Activated CD8-positive, alpha-beta T cell treated with anti-CD3 and anti-CD28 coated beads for 36 hours (primary cell): ENCODE measurements around the gene TLDC2. TPM values are rescaled to one million over a fixed set of nuclear protein-coding genes. Genes with fewer than 3 reads are reported as not detected.
"Not testable (repeated sequence)": the region's sequence is repeated elsewhere in the genome, so short reads cannot be mapped to it uniquely, and the experiment has no call there.

ENCODE experiments used
- ATAC-seq: fragments of 200-7000 bp; cut with Tn5 transposase; one replicate; pipeline ENCODE4 v1.10.0; 2021; ENCODE audit warnings: mild to moderate bottlenecking, moderate library complexity
- CTCF ChIA-PET: fragments of 350-600 bp; sonication (Branson Sonifier 250); formaldehyde crosslinking; loops from one replicate; lab custom pipeline; 2021; ENCODE audit warnings: antibody characterized with exemption; lab: Charles Lee
- POLR2A ChIA-PET: fragments of 350-600 bp; sonication (Branson Sonifier 250); formaldehyde crosslinking; loops from one replicate; lab custom pipeline; 2021; ENCODE audit warnings: antibody characterized with exemption; lab: Charles Lee
- DNase-seq: peaks from one replicate; pipeline ENCODE4 v3.0.0-alpha.2; 2020
- H3K27ac Mint-ChIP-seq: one replicate; pipeline ENCODE4 v1.8.0; 2021; ENCODE audit warnings: mild to moderate bottlenecking, mixed read lengths
- H3K27me3 Mint-ChIP-seq: one replicate; pipeline ENCODE4 v1.8.0; 2021; ENCODE audit warnings: mixed read lengths
- H3K36me3 Mint-ChIP-seq: one replicate; pipeline ENCODE4 v1.8.0; 2021; ENCODE audit warnings: low read depth, mixed read lengths
- H3K4me1 Mint-ChIP-seq: one replicate; pipeline ENCODE4 v1.8.0; 2021; ENCODE audit warnings: low read depth, mixed read lengths
- H3K4me3 Mint-ChIP-seq: one replicate; pipeline ENCODE4 v1.8.0; 2021; ENCODE audit warnings: mild to moderate bottlenecking, moderate library complexity, mixed read lengths
- H3K9me3 Mint-ChIP-seq: one replicate; pipeline ENCODE4 v1.8.0; 2021; ENCODE audit warnings: mixed read lengths
- CTCF ChIP-seq: fragments of 200-600 bp; IDR thresholded peaks from one replicate; pipeline ENCODE4 v1.8.0; 2022; ENCODE audit warnings: antibody characterized with exemption, mild to moderate bottlenecking
- intact Hi-C: fragments of 100-400 bp; cut with micrococcal nuclease; formaldehyde crosslinking; loops from one replicate; pipeline ENCODE4 v1.10.0; 2022
- total RNA-seq, 2 experiments: library from RNA; stranded (reverse); gene quantifications; one replicate each; pipeline ENCODE4 v1.2.3, GENCODE V29; 2021

TLDC2 gene
- total RNA-seq, 2 experiments from 2014 or later = not detected

GRCh38 chr20:36936341-36936740 is 60.4 kb downstream of the TLDC2 start:
- ChIA-PET POLR2A (no interaction called here), CTCF (interaction anchor here (0.7 kb wide), 2 partner anchors 15 to 17 kb away, joined by 3 read pairs; no protein-coding TSS in a partner anchor)
- Mint-ChIP-seq H3K27ac (peak overlapping the region; percentile 48), H3K4me1 (peaks cover 50% of the 10 kb centered on the region), H3K27me3 (no peaks in the 10 kb centered on the region), H3K36me3 (peaks cover 42% of the 10 kb centered on the region), H3K9me3 (no peaks in the 10 kb centered on the region), H3K4me3 (no peak overlapping the region)
- intact Hi-C loops = no loop called here
- no peak for TF ChIP-seq CTCF
- ATAC-seq (no peak), DNase-seq (no peak)

GRCh38 chr20:36936761-36937401 is 60.9 kb downstream of the TLDC2 start:
- Mint-ChIP-seq H3K4me1 (peaks cover 51% of the 10 kb centered on the region), H3K36me3 (peaks cover 42% of the 10 kb centered on the region), H3K27ac (peak overlapping the region; percentile 48)
- ATAC-seq, intact Hi-C loops, H3K27me3 Mint-ChIP-seq, DNase-seq, H3K9me3 Mint-ChIP-seq, H3K4me3 Mint-ChIP-seq, POLR2A ChIA-PET: not testable (repeated sequence)
- CTCF ChIA-PET = interaction anchor here (0.7 kb wide), 2 partner anchors 15 to 18 kb away, joined by 3 read pairs; no protein-coding TSS in a partner anchor

- intact Hi-C loops = no loop called here
- no peak for DNase-seq
- H3K4me3 Mint-ChIP-seq = no peak overlapping the region
- no peaks in the 10 kb centered on the region for H3K9me3 Mint-ChIP-seq
- peaks cover 51% of the 10 kb centered on the region for H3K4me1 Mint-ChIP-seq
- no peaks in the 10 kb centered on the region for H3K27me3 Mint-ChIP-seq
- H3K27ac Mint-ChIP-seq = peak overlapping the region; percentile 48
- no peak for TF ChIP-seq CTCF
- ATAC-seq = no peak
- POLR2A ChIA-PET = interaction anchor here (0.5 kb wide), 1 partner anchor 13 kb away, joined by 3 read pairs; no protein-coding TSS in a partner anchor
- peaks cover 39% of the 10 kb centered on the region for H3K36me3 Mint-ChIP-seq
- CTCF ChIA-PET = interaction anchor here (0.6 kb wide), 1 partner anchor 164 kb away, joined by 3 read pairs; the partner anchor contains the start of gene DSN1
These were observed 61.4 kb downstream of the TLDC2 start for GRCh38 chr20:36937402-36937770.

GRCh38 chr20:36941401-36941835 is 65.5 kb downstream of the TLDC2 start:
- TF ChIP-seq CTCF = no peak
- no peaks in the 10 kb centered on the region for H3K27me3 Mint-ChIP-seq
- H3K4me1 Mint-ChIP-seq = peaks cover 62% of the 10 kb centered on the region
- intact Hi-C loops = no loop called here
- CTCF ChIA-PET = no interaction called here
- POLR2A ChIA-PET = interaction anchor here (0.9 to 1.0 kb wide), 2 partner anchors 17 to 18 kb away, joined by 3 to 4 read pairs; no protein-coding TSS in a partner anchor
- peak overlapping the region; percentile 81 for H3K27ac Mint-ChIP-seq
- ATAC-seq (peak; percentile 67), DNase-seq (no peak)
- H3K36me3 Mint-ChIP-seq = peaks cover 48% of the 10 kb centered on the region
- no peak overlapping the region for H3K4me3 Mint-ChIP-seq
- H3K9me3 Mint-ChIP-seq = no peaks in the 10 kb centered on the region

Other genes starting within 250 kb of the TLDC2 start
- 10 to 100 TPM; 51.5 to 53.5 TPM for gene SLA2, start 229.9 kb upstream of the TLDC2 start, total RNA-seq
- 10 to 100 TPM; 19.2 to 19.3 TPM for gene NDRG3, start 130.0 kb upstream of the TLDC2 start, total RNA-seq
- gene DSN1, start 102.4 kb upstream of the TLDC2 start, total RNA-seq = 10 to 100 TPM; 21.6 to 23.9 TPM
- 10 to 100 TPM; 30.6 to 35.9 TPM for gene SAMHD1, start 75.6 kb downstream of the TLDC2 start, total RNA-seq
- gene RBL1, start 219.9 kb downstream of the TLDC2 start, total RNA-seq = 10 to 100 TPM; 33.9 to 39.6 TPM